Keratinocyte (primary cell): ENCODE results near the gene GARNL3.

Source experiments
- CTCF ChIP-seq, 3 experiments: IDR thresholded peaks in 1 of 3; conservative IDR thresholded peaks in 1 of 3; optimal IDR thresholded peaks in 1 of 3; 2 replicates in 2 of 3; 3 replicates in 1 of 3; pipeline versions ENCODE3 to v1.5.1; 2011; ENCODE audit warnings: low read length in 3 of 3, mild to moderate bottlenecking in 3 of 3, moderate library complexity in 2 of 3, control low read depth in 1 of 3, inconsistent platforms in 1 of 3; ENCODE audit not compliant: insufficient read depth in 2 of 3; ENCODE audit errors: extremely low read depth in 1 of 3
- EZH2 ChIP-seq: IDR thresholded peaks from one replicate; pipeline ENCODE4 v1.6.1; 2012; ENCODE audit warnings: inconsistent platforms, mild to moderate bottlenecking, low read length, moderate library complexity

- TF ChIP-seq CTCF (optimal IDR thresholded peaks at IDR 0.05 in 1 of 3, IDR thresholded peaks at IDR 0.05 in 1 of 3, conservative IDR thresholded peaks at IDR 0.05 in 1 of 3; ENCODE audit: extremely low read depth in 1 of 3, insufficient read depth in 2 of 3, low read length in 3 of 3) (no peak), EZH2 (no peak)
Measured at GRCh38 chr9:127216210-127216887, 48.2 kb upstream of the GARNL3 start.
